Activated CD4-positive, alpha-beta T cell treated with anti-CD3 and anti-CD28 coated beads, Interleukin-2, amount 50 U/mL, for 4 hours (primary cell): ENCODE results near the gene MROH2A.
"Not testable (repeated sequence)": the region's sequence is repeated elsewhere in the genome, so short reads cannot be mapped to it uniquely, and the experiment has no call there.

Experiments used
- DNase-seq, 2 experiments: peaks; one replicate each; pipeline ENCODE4 v3.0.0-alpha.2; 2020

Gene MROH2A, protein sequence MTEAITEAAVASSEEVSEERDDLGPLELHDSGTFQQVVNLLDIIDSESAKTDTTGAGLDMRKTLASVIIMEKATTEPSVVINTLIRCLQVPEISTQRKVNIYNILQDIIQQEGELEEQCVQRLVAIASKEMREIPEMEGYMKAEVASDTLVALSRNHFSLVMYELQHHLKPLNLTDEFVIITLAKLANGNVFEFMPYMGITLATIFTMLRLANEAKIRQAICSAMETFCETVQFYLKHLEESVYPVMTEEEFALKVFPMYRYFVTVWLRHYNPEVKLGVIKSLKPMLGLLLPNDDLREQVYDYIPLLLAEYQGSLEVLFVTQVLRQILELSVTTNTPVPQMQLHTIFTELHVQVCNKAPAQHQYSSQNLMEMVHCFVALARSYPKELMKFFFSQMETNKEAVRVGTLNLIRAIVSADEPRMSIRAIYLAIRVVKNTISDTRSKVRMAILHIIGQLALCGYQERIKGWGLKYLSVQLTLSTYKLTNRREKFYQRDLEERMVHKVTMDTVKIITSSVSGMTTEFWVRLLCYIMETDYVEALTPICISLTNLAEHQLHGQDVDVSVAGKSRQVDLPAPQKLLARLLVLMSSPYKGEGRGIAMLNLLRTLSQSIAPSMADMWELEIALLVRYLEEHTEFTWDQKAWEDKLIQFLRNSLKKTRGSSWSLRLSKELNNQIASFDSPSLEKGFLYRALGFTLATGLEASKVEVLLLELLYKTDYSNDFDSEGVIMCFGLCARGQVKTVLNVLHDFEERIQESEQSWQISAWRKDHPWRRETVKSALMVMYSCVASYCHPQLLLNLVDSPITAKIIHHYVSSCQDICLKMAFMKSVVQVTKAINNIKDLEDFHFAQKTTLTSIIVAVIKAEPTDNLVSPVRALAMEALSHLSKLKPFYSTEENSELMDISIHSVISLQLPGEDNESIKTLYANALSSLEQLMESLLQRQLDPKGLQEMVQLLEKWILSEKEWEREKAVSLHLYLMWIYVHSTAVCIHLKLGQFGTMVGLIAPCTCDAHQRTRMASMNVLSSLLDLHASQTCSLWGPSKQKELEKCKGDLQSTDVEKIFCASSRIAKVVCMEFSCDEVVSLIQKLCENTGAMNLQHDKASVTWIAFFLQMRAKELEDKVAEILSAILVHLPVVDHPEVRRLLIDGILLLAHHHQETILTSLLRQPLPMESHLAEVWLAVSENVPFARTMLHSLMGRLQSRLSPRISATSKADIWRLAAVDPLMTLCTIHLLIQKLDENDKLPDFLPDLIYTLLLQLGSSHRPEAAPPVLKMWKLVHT (N-terminal part only)

DNA sequence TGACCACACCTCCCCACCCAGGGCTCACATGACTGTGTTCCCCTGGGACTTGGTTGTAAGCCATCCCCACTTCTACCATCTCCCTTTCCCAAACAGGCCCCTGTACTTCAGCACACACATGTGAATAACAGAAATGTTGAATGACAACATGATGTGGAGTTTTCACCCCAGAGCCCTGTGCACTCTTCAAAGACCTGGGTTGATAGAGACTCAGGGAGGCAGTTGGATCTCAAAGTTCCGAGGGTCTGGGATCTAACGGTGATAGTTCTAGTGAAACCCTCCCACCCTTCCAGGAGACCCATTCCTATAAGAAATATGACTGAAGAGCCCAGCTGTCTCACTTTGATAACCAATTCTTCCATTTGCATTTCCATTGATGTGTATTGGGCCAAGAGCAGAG is at the start of gene MROH2A:
Gene MROH2A, plus strand, starts transcription at position 301 of the 400 bp plus-strand sequence. CDS start 1,029 bp downstream, outside the sequence.
- DNase-seq, result no peak

DNA sequence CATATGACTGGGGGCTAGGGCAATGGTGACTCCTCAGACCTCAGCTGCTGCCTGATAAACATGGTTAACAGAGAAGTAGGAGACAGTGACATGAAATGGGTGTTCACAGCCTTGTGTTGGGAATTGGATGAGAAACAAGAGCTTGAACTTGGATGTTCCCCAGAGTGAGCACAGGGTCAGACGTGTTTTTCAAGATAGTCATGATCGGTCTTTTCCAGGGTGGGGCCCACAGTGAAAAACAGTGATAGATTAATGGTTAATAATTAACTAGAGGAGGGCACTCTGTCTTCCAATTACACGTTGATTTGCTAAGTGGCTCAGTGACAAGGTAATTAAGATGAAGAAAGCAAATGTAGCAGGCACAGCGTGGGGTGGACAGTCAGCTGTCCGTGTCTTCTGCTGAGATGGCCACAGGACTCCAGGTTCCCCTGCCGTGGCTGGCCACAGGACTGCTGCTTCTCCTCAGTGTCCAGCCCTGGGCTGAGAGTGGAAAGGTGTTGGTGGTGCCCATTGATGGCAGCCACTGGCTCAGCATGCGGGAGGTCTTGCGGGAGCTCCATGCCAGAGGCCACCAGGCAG is 49.3 kb upstream of the MROH2A start, which contains the start of gene UGT1A3:
Gene UGT1A3, plus strand, starts transcription at position 320 of the 579 bp plus-strand sequence. Its CDS starts 85 bp downstream, at position 405.
- no peak for DNase-seq

DNA sequence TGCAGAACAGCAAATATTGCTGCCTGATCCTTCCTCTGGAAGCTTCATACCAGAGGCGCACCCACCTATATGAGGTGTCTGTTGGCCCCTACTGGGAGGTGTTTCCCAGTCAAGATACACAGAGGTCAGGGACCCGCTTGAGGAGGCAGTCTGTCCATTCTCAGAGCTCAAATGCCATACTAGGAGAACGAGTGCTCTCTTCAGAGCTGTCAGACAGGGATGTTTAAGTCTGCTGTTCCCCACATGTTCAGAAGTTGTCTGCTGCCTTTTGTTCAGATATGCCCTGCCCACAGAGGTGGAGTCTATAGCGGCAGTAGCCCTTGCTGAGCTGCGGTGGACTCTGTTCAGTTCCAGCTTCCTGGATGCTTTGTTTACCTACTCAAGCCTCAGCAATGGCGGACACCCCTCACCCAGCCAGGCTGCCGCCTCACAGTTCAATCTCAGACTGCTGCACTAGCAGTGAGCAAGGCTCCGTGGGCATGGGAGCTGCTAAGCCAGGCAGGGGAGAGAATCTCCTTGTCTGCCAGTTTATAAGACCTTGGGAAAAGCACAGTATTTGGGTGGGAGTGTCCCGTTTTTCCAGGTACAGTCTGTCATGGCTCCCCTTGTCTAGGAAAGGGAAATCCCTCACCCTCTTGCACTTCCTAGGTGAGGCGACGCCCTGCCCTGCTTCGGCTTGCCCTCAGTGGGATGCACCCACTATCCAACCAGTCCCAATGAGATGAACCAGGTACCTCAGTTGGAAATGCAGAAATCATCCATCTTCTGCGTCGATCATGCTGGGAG is 41.1 kb upstream of the MROH2A start:
- not testable (repeated sequence) for DNase-seq

DNA sequence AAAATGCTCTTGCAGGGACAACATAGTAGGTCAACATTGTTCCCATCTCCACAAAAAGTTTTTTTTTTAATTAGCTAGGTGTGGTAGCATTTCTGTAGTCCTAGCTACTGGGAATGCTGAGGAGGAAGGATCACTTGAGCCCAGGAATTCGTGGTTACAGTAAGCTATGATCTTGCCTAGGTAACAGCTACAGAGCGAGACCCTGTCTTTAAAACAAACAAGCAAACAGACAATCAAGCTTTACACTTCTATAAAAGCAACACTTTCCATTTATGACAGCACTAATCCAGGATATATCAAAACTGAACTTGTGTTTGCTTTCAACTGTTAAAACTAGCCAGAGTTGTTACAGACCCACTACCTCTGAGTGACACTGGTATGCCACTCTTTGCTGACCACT is 37.3 kb upstream of the MROH2A start:
- no peak for DNase-seq

DNA sequence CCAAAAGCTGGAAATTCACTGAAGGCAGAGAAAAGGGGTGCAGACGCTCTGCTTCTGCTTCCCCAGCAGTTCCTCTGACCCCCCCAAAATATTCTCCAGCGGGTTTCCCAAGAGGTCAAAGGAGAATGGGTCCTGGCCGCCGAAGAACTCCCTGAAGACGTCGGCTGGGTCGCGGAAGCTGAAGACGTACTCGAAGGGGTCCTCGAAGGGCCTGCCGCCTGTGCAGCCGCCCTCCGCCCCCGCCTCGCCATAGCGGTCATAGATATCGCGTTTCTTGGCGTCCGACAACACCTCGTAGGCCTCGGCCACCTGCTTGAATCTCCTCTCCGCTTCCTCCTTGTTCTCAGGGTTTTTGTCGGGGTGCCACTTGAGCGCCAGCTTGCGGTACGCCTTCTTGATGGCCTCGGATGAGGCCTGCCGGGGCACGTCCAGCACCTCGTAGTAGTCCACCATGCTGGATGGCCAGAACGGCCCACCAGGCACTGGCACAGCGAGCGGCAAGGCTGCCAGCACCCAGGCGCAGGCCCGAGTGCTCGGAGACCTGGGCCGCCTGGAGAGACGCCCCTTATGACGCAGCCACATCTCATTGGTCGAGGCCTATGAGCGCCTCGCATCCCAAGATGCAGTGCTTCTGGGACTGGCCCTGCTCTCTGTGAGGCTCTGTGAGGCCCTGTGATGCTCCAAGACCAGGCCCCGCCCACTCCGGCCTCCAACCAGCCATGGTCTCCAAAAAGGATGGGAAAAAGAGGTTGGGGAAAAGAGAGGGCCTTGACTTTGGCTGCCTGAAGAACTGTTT is 34.5 kb upstream of the MROH2A start:
- no peak for DNase-seq

DNA sequence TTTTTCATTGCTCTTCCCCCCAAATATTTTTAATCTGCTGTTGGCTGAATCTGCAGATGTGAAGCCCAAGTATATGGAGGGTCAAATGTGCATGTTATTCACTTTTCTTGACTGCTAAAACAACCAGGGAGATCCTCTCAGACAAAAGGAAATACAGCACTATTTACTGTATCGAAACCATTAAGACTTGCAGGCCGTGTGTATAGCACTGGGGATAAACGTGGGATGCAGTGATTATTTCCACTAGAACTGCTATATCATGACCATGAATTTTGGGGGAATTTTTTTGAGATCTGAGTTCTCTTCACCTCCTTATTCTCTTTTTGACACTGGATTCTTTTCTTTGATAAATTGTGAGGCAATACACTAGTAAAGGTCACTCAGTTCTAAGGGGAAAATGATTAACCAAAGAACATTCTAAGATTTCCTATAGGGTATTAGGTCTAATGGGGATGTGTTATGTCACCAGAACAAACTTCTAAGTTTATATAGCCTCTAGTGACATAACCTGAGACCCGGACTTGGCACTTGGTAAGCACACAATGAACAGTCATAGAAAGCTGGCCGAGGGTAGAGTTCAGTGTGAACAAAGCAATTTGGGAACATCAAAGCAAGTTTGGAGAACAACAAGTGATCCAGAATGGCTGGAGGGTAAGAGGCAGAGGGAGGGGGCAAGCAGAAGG is 32.9 kb upstream of the MROH2A start:
- DNase-seq, result no peak

DNA sequence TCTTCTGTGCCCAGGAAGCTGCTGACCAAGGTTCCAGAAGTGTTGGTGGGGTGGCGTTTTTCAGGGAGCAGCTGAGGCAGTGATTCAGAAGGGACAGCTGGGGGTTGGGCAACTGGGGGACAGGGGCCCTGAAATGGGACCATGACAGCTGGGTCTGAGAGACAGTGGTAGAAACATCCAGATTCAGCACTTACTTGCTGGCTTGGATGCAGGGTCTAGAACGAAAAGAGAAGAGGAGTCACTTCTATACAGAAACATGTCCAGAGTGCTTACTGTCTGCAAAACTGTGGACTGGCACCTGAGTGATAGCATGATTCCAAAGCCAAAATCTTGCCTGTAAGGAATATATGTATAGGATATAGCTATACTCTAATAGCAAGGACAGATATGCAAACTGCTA is 32.3 kb upstream of the MROH2A start:
- DNase-seq, result not testable (repeated sequence)

DNA sequence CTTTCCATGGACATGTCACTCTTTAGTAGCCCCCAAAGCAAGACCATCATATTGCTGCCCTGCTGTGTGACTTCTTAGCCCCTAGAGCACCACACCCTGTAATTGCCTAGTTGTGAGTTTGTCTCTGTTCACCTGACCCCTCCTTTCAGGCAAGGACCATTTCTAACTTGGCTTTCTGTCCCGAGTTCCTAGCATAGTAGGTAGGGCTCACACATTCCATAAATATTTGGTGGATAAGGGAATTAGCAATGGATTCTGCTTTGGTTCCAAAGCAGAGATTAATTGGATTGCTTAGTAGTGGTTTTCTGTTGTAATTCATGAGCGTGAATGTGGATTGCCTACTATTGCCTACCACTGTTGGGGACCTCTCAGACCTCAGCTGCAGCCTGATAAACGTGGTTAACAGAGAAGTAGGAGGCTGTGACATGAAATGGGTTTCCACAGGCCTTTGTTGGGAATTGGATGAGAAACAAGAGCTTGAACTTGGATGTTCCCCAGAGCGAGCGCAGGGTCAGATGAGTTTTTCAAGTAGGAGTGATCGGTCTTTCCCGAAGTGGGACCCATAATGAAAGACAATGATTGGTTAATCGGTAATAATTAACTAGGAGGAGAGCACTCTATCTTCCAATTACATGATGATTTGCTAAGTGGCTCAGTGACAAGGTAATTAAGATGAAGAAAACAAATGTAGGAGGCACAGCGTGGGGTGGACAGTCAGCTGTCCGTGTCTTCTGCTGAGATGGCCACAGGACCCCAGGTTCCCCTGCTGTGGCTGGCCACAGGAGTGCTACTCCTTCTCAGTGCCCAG is 31.5 kb upstream of the MROH2A start:
- no peak for DNase-seq

DNA sequence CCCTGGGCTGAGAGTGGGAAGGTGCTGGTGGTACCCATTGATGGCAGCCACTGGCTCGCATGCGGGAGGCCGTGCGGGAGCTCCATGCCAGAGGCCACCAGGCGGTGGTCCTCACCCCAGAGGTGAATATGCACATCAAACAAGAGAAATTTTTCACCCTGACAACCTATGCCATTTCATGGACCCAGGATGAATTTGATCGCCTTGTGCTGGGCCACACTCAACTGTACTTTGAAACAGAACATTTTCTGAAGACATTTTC is 30.9 kb upstream of the MROH2A start:
- DNase-seq, result no peak

DNA sequence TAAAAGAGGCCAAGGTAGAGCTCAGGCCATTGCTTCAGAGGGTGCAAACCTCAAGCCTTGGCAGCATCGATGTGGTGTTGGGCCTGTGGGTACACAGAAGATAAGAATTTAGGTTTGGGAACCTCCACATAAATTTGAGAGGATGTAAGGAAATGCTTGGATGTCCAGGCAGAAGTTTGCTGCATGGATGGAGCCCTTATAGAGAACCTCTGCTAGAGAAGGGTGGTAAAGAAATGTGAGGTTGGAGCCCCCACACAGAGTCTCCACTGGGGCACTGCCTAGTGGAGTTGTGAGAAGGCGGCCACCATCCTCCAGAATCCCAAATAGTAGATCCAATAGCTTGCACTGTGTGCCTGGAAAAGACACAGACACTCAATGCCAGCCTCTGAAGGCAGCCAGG is 27.4 kb upstream of the MROH2A start:
- DNase-seq, result not testable (repeated sequence)

DNA sequence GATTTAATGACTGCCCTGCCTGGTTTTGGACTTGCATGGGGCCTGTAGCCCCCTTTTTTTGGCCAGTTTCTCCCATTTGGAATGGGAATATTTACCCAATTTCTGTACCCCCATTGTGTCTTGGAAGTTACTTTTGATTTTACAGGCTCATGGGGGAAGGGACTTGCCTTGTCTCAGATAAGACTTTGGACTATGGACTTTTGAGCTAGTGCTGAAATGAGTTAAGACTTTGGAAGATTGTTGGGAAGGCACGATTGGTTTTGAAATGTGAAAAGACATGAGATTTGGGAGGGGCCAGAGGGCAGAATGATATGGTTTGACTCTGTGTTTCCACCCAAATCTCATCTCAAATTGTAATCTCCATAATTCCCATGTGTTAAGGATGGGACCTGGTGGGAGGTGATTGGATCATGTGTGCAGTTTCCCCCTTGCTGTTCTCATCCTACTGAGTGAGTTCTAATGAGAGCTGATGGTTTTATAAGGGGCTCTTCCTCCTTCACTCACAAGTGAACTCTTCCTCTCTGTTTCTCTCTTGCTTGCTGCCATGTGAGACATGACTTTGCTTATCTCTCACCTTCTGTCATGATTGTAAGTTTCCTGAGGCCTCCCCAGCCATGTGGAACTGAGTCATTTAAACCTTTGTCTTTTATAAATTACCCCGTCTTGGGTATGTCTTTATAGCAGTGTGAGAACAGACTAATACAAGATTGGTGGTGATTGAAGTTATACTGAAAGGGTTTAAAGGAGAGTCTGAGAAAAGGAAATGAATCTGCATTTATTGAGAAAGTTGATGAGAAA is 26.7 kb upstream of the MROH2A start:
- not testable (repeated sequence) for DNase-seq

DNA sequence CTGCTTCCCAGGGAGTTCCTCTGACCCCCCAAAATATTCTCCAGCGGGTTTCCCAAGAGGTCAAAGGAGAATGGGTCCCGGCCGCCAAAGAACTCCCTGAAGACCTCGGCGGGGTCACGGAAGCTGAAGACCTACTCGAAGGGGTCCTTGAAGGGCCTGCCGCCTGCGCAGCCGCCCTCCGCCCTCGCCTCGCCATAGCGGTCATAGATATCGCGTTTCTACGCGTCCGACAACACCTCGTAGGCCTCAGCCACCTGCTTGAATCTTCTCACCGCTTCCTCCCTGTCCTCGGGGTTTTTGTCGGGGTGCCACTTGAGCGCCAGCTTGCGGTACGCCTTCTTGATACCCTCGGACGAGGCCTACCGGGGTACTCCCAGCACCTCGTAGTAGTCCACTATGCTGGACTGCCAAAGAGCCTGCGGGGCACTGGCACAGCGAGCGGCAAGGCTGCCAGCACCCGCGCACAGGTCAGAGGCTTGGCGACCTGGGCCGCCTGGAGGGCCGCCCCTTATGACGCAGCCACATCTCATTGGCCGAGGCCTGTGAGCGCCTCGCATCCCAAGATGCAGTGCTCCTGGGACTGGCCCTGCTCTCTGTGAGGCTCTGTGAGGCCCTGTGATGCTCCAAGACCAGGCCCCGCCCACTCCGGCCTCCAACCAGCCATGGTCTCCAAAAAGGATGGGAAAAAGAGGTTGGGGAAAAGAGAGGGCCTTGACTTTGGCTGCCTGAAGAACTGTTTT is 23.1 kb upstream of the MROH2A start:
- no peak for DNase-seq

DNA sequence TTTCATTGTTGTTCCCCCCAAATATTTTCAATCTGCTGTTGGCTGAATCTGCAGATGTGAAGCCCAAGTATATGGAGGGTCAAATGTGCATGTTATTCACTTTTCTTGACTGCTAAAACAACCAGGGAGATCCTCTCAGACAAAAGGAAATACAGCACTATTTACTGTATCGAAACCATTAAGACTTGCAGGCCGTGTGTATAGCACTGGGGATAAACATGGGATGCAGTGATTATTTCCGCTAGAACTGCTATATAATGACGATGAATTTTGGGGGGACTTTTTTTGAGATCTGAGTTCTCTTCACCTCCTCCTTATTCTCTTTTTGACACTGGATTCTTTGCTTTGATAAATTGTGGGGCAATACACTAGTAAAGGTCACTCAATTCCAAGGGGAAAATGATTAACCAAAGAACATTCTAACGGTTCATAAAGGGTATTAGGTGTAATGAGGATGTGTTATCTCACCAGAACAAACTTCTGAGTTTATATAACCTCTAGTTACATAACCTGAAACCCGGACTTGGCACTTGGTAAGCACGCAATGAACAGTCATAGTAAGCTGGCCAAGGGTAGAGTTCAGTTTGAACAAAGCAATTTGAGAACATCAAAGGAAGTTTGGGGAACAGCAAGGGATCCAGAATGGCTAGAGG is 21.6 kb upstream of the MROH2A start:
- DNase-seq, result no peak

DNA sequence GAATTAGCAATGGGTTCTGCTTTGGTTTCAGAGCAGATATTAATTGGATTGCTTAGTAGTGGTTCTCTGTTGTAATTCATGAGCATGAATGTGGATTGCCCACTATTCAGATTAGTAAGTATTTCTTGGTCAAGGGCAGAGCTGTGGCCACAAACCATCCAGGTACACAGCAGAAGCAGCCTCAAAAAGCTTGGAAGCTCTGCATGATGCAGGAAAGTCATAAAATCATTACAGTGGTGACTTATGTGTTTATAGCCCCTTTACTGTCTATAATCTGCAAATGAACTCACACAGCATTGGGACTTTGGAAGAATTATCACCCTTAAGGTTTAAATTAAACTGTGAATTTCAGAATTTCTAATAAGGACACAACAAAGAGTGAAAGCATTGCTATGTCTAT is 20.0 kb upstream of the MROH2A start:
- DNase-seq, result no peak

DNA sequence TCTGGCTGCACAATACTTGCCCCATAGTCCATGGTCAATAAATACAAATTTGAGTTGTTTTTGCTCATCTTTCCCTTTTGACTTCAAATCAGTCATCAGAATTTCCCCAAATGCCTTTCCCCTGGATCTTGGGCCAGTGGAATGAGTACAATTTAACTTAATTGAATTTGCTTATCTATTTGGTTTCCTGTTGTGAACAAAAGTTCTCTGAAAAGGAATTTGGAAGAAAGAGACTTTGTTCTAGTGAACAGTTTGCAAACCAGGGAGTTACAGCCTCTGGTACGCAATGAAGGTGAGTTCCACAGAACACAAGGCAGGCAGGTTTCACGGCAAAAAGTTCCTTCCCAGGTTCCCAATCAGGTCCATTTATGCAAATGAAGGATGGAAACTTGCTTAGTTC is 19.3 kb upstream of the MROH2A start:
- no peak for DNase-seq

DNA sequence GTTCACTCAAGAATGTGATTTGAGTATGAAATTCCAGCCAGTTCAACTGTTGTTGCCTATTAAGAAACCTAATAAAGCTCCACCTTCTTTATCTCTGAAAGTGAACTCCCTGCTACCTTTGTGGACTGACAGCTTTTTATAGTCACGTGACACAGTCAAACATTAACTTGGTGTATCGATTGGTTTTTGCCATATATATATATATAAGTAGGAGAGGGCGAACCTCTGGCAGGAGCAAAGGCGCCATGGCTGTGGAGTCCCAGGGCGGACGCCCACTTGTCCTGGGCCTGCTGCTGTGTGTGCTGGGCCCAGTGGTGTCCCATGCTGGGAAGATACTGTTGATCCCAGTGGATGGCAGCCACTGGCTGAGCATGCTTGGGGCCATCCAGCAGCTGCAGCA is 18.1 kb upstream of the MROH2A start, which contains the start of gene UGT1A1:
Gene UGT1A1, plus strand, starts transcription at position 228 of the 400 bp plus-strand sequence. Its CDS starts 18 bp downstream, at position 246.
- DNase-seq, result no peak

DNA sequence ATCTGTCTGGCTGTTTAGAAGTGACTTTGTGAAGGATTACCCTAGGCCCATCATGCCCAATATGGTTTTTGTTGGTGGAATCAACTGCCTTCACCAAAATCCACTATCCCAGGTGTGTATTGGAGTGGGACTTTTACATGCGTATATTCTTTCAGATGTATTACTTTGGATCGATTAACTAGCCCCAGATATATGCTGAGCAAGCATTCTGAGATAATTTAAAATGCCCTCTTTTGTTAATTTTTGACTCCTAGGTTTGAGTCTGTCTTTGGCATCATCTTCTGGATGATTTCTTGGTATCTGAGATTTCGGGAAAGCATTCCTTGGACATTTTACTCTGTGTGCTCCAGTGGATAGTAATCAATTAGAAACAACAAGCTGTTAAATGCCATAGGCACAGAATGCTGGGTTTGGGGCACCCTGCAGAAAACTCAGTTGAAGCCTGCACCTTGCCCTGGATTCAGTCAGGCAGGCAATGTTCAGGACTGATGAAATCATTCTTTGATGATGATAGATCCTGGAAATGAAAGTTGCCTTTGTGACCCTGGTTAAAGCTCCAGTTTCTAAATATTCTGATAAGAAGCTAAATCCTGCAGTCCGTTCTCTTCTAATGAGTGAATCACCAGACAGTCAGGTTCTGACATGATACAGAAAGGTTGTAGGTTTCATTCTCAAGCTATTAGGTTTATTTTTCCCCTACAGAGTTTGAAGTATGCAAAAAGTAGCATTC is 16.9 kb upstream of the MROH2A start:
- DNase-seq, result no peak
